Fibroblast of lung (primary cell): ENCODE measurements around the gene RTN4. TPM values are rescaled to one million over a fixed set of nuclear protein-coding genes. Genes with fewer than 3 reads are reported as not detected.

ENCODE experiments used
- DNase-seq, 2 donors: peaks; one replicate each; pipeline versions ENCODE4 v3.0.0 to v3.0.0-alpha.2; 2010; ENCODE audit warnings: low read depth in 2 of 2
- H2AFZ ChIP-seq: 2 replicates; pipeline ENCODE4 v1.5.1; 2012; ENCODE audit warnings: low read length, control low read depth, inconsistent platforms
- H3K27ac ChIP-seq: 2 replicates; pipeline ENCODE4 v1.5.1; 2011; ENCODE audit warnings: low read length, control low read depth; ENCODE audit not compliant: insufficient read depth
- H3K27me3 ChIP-seq: 2 replicates; pipeline ENCODE4 v1.5.1; 2011; ENCODE audit warnings: mild to moderate bottlenecking, low read length; ENCODE audit not compliant: control insufficient read depth, insufficient read depth
- H3K36me3 ChIP-seq: 2 replicates; pipeline ENCODE4 v1.5.1; 2011; ENCODE audit warnings: low read length; ENCODE audit not compliant: control insufficient read depth, insufficient read depth
- H3K4me1 ChIP-seq: 2 replicates; pipeline ENCODE4 v1.5.1; 2011; ENCODE audit warnings: low read length; ENCODE audit not compliant: control insufficient read depth, insufficient read depth; ENCODE audit errors: extremely low read depth
- H3K4me2 ChIP-seq: 2 replicates; pipeline ENCODE4 v1.5.1; 2011; ENCODE audit warnings: low read length, control low read depth; ENCODE audit not compliant: insufficient read depth; ENCODE audit errors: extremely low read depth
- H3K4me3 ChIP-seq, 4 experiments: fragments of 200-600 bp in 1 of 4; sonication (generic) in 1 of 4; replicated peaks in 1 of 4; 2 replicates each; pipeline ENCODE4 v1.5.1; 2011 to 2016; ENCODE audit warnings: low read length in 4 of 4, low read depth in 3 of 4, mild to moderate bottlenecking in 3 of 4, control low read depth in 2 of 4, inconsistent platforms in 1 of 4, mixed read lengths in 1 of 4; ENCODE audit not compliant: insufficient read depth in 1 of 4; ENCODE audit errors: control extremely low read depth in 1 of 4
- H3K79me2 ChIP-seq: 2 replicates; pipeline ENCODE4 v1.5.1; 2012; ENCODE audit warnings: mild to moderate bottlenecking, low read length, inconsistent platforms; ENCODE audit not compliant: control insufficient read depth, insufficient read depth
- H3K9ac ChIP-seq: 2 replicates; pipeline ENCODE4 v1.5.1; 2011; ENCODE audit warnings: mild to moderate bottlenecking, low read length, control low read depth; ENCODE audit not compliant: insufficient read depth
- H3K9me3 ChIP-seq: 2 replicates; pipeline ENCODE4 v1.5.1; 2012; ENCODE audit warnings: low read depth, low read length; ENCODE audit not compliant: control insufficient read depth, insufficient read depth
- H4K20me1 ChIP-seq: 2 replicates; pipeline ENCODE4 v1.5.1; 2011; ENCODE audit warnings: low read length; ENCODE audit not compliant: control insufficient read depth, insufficient read depth; ENCODE audit errors: extremely low read depth
- EZH2 ChIP-seq: IDR thresholded peaks from 2 replicates; pipeline ENCODE4 v1.5.1; 2012; ENCODE audit warnings: low read length, control low read depth, mild to moderate bottlenecking; ENCODE audit errors: missing control alignments
- polyA plus RNA-seq, 2 donors: library from polyadenylated mRNA; depleted of rRNA in 1 of 2; stranded (reverse) in 1 of 2; unstranded in 1 of 2; fragments of >200 nt; gene quantifications; 2 replicates each; pipeline ENCODE4 v1.2.1, GENCODE V29; 2011 to 2012; ENCODE audit warnings: missing spikeins in 1 of 2
- total RNA-seq: library from RNA; depleted of rRNA; stranded (reverse); fragments of >200 nt; gene quantifications from 2 replicates; pipeline ENCODE4 v1.2.1, GENCODE V29; 2014
- TF ChIP-seq, protein P1 (sequence below), 2 donors: IDR thresholded peaks in 1 of 2; conservative IDR thresholded peaks in 1 of 2; 1 replicate in 1 of 2; 2 replicates in 1 of 2; pipeline ENCODE4 v1.5.1; 2011 to 2012; ENCODE audit warnings: low read length in 2 of 2, control low read depth in 1 of 2, inconsistent platforms in 1 of 2, low read depth in 1 of 2, mild to moderate bottlenecking in 1 of 2

The RTN4 gene
- total and polyA plus RNA-seq, 2 donors (not counting 1 experiment from before 2014, with no cell fraction given): 560 to 1,326 TPM

DNA sequence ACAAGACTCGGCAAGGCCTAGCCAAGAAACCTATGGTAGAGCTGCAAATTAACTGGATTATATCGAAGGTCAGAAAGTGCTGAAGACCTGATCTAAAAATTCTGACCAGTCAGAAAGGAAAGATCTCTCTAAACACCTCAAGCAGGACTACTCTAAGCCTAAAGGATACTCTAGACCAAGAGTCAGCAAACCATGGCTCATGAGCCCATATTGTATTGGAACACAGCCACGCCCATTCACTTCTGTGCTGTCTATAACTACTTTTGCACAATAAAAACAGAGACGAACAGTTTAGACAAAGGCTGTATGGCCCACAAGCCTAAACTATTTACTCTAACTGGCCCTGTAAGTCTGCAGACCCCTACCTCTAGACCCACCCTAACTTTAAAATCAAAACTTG is 18.7 kb downstream of the RTN4 start:
- no peak overlapping the region for H3K9ac ChIP-seq
- no peaks in the 10 kb centered on the region for H3K4me1 ChIP-seq
- H3K4me2 ChIP-seq: no peak overlapping the region
- H3K27ac ChIP-seq: no peak overlapping the region
- peak overlapping the region in 1 of 4 experiments; percentile 19 for H3K4me3 ChIP-seq
- H4K20me1 ChIP-seq: peaks cover 58% of the 10 kb centered on the region
- no peaks in the 10 kb centered on the region for H3K36me3 ChIP-seq
- peaks cover 100% of the 10 kb centered on the region for H3K79me2 ChIP-seq
- no peak overlapping the region for H2AFZ ChIP-seq
- H3K27me3 ChIP-seq: no peaks in the 10 kb centered on the region
- no peak for DNase-seq
- H3K9me3 ChIP-seq: no peaks in the 10 kb centered on the region
- TF ChIP-seq, protein P1, sequence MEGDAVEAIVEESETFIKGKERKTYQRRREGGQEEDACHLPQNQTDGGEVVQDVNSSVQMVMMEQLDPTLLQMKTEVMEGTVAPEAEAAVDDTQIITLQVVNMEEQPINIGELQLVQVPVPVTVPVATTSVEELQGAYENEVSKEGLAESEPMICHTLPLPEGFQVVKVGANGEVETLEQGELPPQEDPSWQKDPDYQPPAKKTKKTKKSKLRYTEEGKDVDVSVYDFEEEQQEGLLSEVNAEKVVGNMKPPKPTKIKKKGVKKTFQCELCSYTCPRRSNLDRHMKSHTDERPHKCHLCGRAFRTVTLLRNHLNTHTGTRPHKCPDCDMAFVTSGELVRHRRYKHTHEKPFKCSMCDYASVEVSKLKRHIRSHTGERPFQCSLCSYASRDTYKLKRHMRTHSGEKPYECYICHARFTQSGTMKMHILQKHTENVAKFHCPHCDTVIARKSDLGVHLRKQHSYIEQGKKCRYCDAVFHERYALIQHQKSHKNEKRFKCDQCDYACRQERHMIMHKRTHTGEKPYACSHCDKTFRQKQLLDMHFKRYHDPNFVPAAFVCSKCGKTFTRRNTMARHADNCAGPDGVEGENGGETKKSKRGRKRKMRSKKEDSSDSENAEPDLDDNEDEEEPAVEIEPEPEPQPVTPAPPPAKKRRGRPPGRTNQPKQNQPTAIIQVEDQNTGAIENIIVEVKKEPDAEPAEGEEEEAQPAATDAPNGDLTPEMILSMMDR (conservative IDR thresholded peaks at IDR 0.05 in 1 of 2, IDR thresholded peaks at IDR 0.05 in 1 of 2; ENCODE audit: low read depth in 1 of 2, low read length in 2 of 2): no peak
- TF ChIP-seq EZH2: no peak

DNA sequence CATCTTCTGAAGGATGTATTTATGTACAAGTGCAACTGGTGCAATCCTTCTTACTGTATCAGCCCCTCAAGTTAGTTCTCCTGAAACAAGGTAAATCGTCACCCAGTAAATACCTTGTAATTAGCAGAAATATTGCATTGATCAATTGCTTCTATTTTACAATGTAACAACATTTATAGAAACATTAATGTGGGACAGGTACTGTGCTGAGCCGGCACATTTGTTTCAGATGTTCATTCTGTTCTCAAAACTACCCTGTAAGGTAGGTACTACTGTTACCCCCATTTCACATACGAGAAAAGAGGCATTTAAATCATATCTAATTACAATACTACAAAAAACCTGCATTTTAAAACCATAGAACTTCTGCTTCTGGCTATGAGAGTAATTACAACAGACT is 19.5 kb downstream of the RTN4 start:
- no peaks in the 10 kb centered on the region for H3K36me3 ChIP-seq

DNA sequence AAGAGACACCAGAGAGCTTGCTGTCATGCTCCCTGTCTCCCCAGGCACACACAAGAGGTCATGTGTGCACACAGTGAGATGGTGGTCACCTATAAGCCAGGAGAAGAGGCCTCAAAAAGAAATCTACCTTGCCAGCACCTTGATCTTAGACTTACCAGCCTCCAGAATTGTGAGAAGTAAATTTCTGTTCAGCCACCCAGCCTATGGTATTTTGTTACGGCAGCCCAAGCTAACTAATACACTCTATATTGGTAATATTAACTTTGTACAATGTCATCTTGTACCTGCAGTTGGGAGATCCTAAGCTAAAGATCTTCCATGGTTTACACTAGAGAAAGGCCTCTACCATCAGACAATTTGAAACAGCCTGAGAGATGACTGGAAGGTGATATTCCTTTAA is 21.2 kb downstream of the RTN4 start:
- H3K9ac ChIP-seq: no peak overlapping the region
- no peaks in the 10 kb centered on the region for H3K36me3 ChIP-seq
- no peak overlapping the region for H3K4me2 ChIP-seq
- peaks cover 55% of the 10 kb centered on the region for H4K20me1 ChIP-seq
- DNase-seq: no peak
- peaks cover 100% of the 10 kb centered on the region for H3K79me2 ChIP-seq
- no peak overlapping the region for H3K4me3 ChIP-seq
- peaks cover 2% of the 10 kb centered on the region for H3K4me1 ChIP-seq
- no peaks in the 10 kb centered on the region for H3K9me3 ChIP-seq
- TF ChIP-seq EZH2: no peak
- TF ChIP-seq, protein P1 (conservative IDR thresholded peaks at IDR 0.05 in 1 of 2, IDR thresholded peaks at IDR 0.05 in 1 of 2; ENCODE audit: low read depth in 1 of 2, low read length in 2 of 2): no peak
- no peaks in the 10 kb centered on the region for H3K27me3 ChIP-seq
- H2AFZ ChIP-seq: no peak overlapping the region
- no peak overlapping the region for H3K27ac ChIP-seq

More for the DNA sequence above, 19.5 kb downstream of the RTN4 start:
- H3K4me1 ChIP-seq: no peaks in the 10 kb centered on the region
- H3K4me3 ChIP-seq: peak overlapping the region in 1 of 4 experiments; percentile 19
- H2AFZ ChIP-seq: no peak overlapping the region
- no peak overlapping the region for H3K27ac ChIP-seq
- DNase-seq: no peak
- no peaks in the 10 kb centered on the region for H3K9me3 ChIP-seq
- H4K20me1 ChIP-seq: peaks cover 54% of the 10 kb centered on the region
- no peaks in the 10 kb centered on the region for H3K27me3 ChIP-seq
- TF ChIP-seq, protein P1 (conservative IDR thresholded peaks at IDR 0.05 in 1 of 2, IDR thresholded peaks at IDR 0.05 in 1 of 2; ENCODE audit: low read depth in 1 of 2, low read length in 2 of 2): no peak
- TF ChIP-seq EZH2: no peak
- H3K9ac ChIP-seq: no peak overlapping the region
- peaks cover 100% of the 10 kb centered on the region for H3K79me2 ChIP-seq
- H3K4me2 ChIP-seq: peak overlapping the region; percentile 16
